ENCODE results near the gene ADNP2. TPM values are rescaled to one million over a fixed set of nuclear protein-coding genes. Genes with fewer than 3 reads are reported as not detected.
A peak's percentile ranks its signal among the peaks of the same experiment; 100 is the strongest.

ADNP2 gene
- total RNA-seq, 1 donor from 2014 or later: 31.0 TPM

DNA sequence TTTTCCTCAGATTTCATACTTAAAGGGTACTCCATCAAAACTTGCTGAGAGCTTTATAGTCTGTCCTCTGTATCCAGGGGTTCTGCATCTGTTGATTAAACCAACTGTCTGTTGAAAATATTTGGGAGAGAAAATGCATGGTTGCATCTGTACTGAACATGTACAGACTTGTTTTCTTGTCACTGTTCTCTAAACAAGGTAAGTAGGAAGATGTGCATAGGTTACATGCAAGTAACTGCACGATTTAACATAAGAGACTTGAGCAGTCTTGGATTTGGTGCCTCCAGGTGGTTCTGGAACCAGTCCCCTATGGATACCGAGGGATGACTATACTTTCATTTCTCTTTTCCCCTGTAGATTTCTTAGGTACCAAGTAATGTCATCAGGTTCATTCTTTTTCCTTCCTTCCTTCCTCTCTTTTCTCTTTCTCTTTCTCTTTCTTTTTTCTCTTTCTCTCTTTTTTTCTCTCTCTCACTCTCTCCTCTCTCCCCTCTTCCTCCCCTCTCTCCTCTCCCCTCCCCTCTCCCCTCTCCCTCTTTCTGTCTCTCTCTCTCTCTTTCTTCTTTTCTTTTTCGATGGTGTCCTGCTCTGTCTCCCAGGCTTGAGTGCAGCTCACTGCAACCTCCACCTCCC, 23.2 kb downstream of the ADNP2 start:
- Mint-ChIP-seq H3K4me3 (ENCODE audit: unreplicated experiment) (no peak overlapping the region), H3K4me1 (ENCODE audit: low read depth, unreplicated experiment) (peaks cover 55% of the 10 kb centered on the region), H3K9me3 (ENCODE audit: unreplicated experiment) (peaks cover 13% of the 10 kb centered on the region), H3K36me3 (ENCODE audit: unreplicated experiment) (peaks cover 5% of the 10 kb centered on the region), H3K27ac (ENCODE audit: unreplicated experiment) (no peak overlapping the region), H3K27me3 (ENCODE audit: unreplicated experiment) (peaks cover 11% of the 10 kb centered on the region)
- no peak for DNase-seq
- TF ChIP-seq, protein P1, sequence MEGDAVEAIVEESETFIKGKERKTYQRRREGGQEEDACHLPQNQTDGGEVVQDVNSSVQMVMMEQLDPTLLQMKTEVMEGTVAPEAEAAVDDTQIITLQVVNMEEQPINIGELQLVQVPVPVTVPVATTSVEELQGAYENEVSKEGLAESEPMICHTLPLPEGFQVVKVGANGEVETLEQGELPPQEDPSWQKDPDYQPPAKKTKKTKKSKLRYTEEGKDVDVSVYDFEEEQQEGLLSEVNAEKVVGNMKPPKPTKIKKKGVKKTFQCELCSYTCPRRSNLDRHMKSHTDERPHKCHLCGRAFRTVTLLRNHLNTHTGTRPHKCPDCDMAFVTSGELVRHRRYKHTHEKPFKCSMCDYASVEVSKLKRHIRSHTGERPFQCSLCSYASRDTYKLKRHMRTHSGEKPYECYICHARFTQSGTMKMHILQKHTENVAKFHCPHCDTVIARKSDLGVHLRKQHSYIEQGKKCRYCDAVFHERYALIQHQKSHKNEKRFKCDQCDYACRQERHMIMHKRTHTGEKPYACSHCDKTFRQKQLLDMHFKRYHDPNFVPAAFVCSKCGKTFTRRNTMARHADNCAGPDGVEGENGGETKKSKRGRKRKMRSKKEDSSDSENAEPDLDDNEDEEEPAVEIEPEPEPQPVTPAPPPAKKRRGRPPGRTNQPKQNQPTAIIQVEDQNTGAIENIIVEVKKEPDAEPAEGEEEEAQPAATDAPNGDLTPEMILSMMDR (IDR thresholded peaks at IDR 0.05; ENCODE audit: partially characterized antibody, unreplicated experiment): no peak

DNA sequence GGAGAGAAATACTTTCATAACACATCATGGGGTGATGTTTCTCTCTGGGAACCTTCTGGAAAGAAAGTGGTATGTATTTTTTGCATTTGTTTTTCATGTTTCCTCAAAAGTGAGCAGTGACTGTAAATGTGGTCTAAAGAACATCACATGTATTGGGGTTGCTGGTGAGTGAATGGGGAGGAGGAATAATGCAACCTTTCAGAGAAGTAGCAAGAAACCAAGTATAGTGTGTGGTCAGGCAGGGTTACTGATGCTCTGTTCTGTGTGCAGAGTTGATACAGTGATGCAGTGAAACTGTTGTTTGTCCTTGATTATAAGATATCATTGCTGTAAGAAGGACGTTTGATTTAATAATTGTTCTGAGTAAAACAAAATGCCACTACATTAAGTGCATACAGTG, 24.1 kb downstream of the ADNP2 start:
- H3K4me3 Mint-ChIP-seq (ENCODE audit: unreplicated experiment): peak overlapping the region; percentile 32
- TF ChIP-seq, protein P1 (IDR thresholded peaks at IDR 0.05; ENCODE audit: partially characterized antibody, unreplicated experiment): no peak
- H3K9me3 Mint-ChIP-seq (ENCODE audit: unreplicated experiment): peaks cover 15% of the 10 kb centered on the region
- no peak for DNase-seq
- peak overlapping the region; percentile 14 for H3K27ac Mint-ChIP-seq (ENCODE audit: unreplicated experiment)
- peaks cover 5% of the 10 kb centered on the region for H3K36me3 Mint-ChIP-seq (ENCODE audit: unreplicated experiment)
- H3K4me1 Mint-ChIP-seq (ENCODE audit: low read depth, unreplicated experiment): peaks cover 62% of the 10 kb centered on the region
- peaks cover 15% of the 10 kb centered on the region for H3K27me3 Mint-ChIP-seq (ENCODE audit: unreplicated experiment)

DNA sequence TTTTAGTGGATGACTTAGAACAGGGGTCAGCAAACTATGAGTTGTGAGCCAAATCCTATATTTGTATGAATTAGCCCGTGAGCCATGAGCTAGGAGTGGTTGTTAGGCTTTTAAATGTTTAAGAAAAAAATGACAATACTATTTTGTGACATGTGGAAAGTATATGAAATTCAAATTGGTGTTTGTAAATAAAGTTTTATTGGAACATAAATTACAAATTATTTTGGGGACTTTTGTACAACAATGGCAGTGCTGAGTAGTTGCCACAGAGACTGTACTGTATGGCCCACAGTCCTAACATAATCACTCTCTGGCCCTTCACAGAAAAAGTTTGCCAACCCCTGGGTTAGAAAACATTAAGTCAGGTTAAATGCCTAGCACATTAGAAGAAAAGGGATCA, 26.1 kb downstream of the ADNP2 start:
- TF ChIP-seq, protein P1 (IDR thresholded peaks at IDR 0.05; ENCODE audit: partially characterized antibody, unreplicated experiment): no peak
- Mint-ChIP-seq H3K36me3 (ENCODE audit: unreplicated experiment) (peaks cover 5% of the 10 kb centered on the region), H3K27me3 (ENCODE audit: unreplicated experiment) (peaks cover 15% of the 10 kb centered on the region), H3K4me1 (ENCODE audit: low read depth, unreplicated experiment) (peaks cover 72% of the 10 kb centered on the region), H3K9me3 (ENCODE audit: unreplicated experiment) (peaks cover 15% of the 10 kb centered on the region), H3K4me3 (ENCODE audit: unreplicated experiment) (no peak overlapping the region), H3K27ac (ENCODE audit: unreplicated experiment) (no peak overlapping the region)
- no peak for DNase-seq

DNA sequence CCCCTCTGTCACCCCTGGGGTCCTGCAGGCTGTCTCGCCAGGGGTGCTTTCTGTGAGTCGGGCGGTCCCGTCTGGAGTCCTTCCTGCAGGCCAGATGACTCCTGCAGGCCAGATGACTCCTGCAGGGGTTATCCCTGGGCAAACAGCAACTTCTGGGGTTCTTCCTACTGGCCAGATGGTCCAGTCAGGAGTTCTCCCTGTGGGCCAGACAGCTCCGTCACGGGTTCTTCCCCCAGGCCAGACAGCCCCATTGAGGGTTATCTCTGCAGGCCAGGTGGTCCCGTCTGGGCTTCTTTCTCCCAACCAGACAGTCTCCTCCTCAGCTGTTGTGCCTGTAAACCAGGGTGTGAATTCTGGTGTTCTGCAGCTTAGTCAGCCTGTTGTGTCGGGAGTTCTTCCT, 27.6 kb downstream of the ADNP2 start:
- Mint-ChIP-seq H3K27me3 (ENCODE audit: unreplicated experiment) (peaks cover 14% of the 10 kb centered on the region), H3K4me3 (ENCODE audit: unreplicated experiment) (peak overlapping the region; percentile 43), H3K27ac (ENCODE audit: unreplicated experiment) (peak overlapping the region; percentile 93), H3K4me1 (ENCODE audit: low read depth, unreplicated experiment) (peaks cover 73% of the 10 kb centered on the region), H3K36me3 (ENCODE audit: unreplicated experiment) (peaks cover 5% of the 10 kb centered on the region), H3K9me3 (ENCODE audit: unreplicated experiment) (peaks cover 15% of the 10 kb centered on the region)
- TF ChIP-seq, protein P1 (IDR thresholded peaks at IDR 0.05; ENCODE audit: partially characterized antibody, unreplicated experiment): no peak
- DNase-seq: peak; percentile 72

DNA sequence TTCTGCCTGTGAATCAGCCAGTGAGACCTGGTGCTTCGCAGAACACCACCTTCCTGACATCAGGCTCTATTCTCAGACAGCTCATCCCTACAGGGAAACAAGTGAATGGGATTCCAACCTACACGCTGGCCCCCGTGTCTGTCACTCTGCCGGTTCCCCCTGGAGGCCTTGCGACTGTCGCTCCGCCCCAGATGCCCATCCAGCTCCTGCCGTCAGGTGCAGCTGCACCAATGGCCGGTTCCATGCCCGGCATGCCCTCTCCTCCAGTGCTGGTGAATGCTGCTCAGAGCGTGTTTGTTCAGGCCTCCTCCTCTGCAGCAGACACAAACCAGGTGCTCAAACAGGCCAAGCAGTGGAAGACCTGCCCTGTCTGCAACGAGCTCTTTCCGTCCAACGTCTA, 28.1 kb downstream of the ADNP2 start:
- peaks cover 5% of the 10 kb centered on the region for H3K36me3 Mint-ChIP-seq (ENCODE audit: unreplicated experiment)
- peak overlapping the region; percentile 60 for H3K4me3 Mint-ChIP-seq (ENCODE audit: unreplicated experiment)
- peak overlapping the region; percentile 93 for H3K27ac Mint-ChIP-seq (ENCODE audit: unreplicated experiment)
- peaks cover 15% of the 10 kb centered on the region for H3K9me3 Mint-ChIP-seq (ENCODE audit: unreplicated experiment)
- peaks cover 72% of the 10 kb centered on the region for H3K4me1 Mint-ChIP-seq (ENCODE audit: low read depth, unreplicated experiment)
- peak; percentile 43 for DNase-seq
- peaks cover 14% of the 10 kb centered on the region for H3K27me3 Mint-ChIP-seq (ENCODE audit: unreplicated experiment)
- TF ChIP-seq, protein P1 (IDR thresholded peaks at IDR 0.05; ENCODE audit: partially characterized antibody, unreplicated experiment): no peak
